ENCODE data around the gene TMPRSS2.

The TMPRSS2 gene

DNA sequence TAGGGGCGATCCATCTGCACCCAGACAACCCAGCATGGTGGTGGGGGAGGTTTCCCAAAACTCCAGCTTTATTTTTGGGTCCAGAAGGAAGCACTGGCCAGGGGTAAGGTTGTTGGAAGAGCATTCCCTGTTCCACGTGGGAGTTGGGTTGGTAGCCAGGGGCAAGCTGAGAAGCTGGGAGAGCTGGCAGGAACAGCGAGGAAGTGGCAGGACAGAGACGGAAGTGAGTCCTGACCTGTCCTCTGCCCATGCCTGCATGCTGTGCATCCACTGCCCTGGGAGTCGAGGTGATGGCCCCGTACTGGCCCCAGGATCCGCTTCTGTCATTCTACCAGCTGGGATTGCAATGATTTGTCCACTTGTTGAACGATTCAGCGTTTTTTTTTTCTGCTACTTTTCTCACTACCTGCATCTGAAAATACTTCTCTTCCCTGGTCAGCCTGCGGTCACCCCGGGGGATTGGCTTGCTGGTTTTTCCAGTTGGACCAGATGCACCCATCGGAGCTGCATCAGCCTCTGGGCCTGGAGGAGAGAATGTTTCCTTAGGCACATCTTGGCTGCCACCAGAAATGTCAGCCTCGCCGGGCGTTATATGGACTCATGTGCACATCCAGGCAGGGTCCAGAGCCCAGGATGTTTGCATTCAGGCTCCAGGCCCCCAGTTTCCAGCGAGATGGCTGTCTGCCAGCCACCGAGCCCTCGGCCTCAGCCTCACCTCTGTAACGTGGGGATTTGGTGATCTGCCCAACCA, 28.3 kb upstream of the TMPRSS2 start:
- Histone ChIP-seq H2AFZ (no peak overlapping the region), H3K36me3 (ENCODE audit: control insufficient read depth, insufficient read depth, low read length) (no peaks in the 10 kb centered on the region), H3K4me2 (ENCODE audit: low read length) (no peak overlapping the region), H3K27me3 (ENCODE audit: control insufficient read depth, insufficient read depth, low read length) (no peaks in the 10 kb centered on the region), H3K9me3 (ENCODE audit: control insufficient read depth, low read length) (no peaks in the 10 kb centered on the region), H3K4me3 (ENCODE audit: low read depth, low read length) (no peak overlapping the region), H3K4me1 (no peaks in the 10 kb centered on the region), H3K27ac (no peak overlapping the region), H3K79me2 (no peaks in the 10 kb centered on the region), H3K9ac (no peak overlapping the region)
- TF ChIP-seq, protein P1, sequence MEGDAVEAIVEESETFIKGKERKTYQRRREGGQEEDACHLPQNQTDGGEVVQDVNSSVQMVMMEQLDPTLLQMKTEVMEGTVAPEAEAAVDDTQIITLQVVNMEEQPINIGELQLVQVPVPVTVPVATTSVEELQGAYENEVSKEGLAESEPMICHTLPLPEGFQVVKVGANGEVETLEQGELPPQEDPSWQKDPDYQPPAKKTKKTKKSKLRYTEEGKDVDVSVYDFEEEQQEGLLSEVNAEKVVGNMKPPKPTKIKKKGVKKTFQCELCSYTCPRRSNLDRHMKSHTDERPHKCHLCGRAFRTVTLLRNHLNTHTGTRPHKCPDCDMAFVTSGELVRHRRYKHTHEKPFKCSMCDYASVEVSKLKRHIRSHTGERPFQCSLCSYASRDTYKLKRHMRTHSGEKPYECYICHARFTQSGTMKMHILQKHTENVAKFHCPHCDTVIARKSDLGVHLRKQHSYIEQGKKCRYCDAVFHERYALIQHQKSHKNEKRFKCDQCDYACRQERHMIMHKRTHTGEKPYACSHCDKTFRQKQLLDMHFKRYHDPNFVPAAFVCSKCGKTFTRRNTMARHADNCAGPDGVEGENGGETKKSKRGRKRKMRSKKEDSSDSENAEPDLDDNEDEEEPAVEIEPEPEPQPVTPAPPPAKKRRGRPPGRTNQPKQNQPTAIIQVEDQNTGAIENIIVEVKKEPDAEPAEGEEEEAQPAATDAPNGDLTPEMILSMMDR (IDR thresholded peaks at IDR 0.05): no peak

DNA sequence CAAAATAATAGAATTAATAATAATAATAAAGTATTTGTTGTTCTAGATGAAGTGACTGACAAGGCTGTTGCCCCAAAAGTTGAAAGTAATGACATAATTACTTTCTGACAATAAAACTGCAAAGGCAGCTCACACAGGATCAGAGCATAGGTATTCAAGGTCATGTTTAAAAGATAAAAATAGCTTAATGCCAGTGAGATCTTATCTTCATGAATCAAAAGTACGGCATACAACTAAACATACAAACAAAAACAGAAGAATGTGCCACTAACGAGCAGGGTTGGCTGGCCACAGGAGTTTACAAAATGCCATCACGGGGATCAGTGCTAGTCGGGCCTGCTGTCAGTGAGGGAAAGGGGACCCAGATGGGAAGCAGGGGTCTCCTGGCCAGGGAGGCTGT, 22.4 kb upstream of the TMPRSS2 start:
- Histone ChIP-seq H3K4me3 (ENCODE audit: low read depth, low read length) (no peak overlapping the region), H3K27ac (no peak overlapping the region), H3K4me2 (ENCODE audit: low read length) (peak overlapping the region; percentile 24), H3K79me2 (no peaks in the 10 kb centered on the region), H3K27me3 (ENCODE audit: control insufficient read depth, insufficient read depth, low read length) (no peaks in the 10 kb centered on the region), H3K9me3 (ENCODE audit: control insufficient read depth, low read length) (no peaks in the 10 kb centered on the region), H3K4me1 (no peaks in the 10 kb centered on the region), H3K36me3 (ENCODE audit: control insufficient read depth, insufficient read depth, low read length) (no peaks in the 10 kb centered on the region), H3K9ac (no peak overlapping the region), H2AFZ (no peak overlapping the region)
- TF ChIP-seq, protein P1 (IDR thresholded peaks at IDR 0.05): no peak

DNA sequence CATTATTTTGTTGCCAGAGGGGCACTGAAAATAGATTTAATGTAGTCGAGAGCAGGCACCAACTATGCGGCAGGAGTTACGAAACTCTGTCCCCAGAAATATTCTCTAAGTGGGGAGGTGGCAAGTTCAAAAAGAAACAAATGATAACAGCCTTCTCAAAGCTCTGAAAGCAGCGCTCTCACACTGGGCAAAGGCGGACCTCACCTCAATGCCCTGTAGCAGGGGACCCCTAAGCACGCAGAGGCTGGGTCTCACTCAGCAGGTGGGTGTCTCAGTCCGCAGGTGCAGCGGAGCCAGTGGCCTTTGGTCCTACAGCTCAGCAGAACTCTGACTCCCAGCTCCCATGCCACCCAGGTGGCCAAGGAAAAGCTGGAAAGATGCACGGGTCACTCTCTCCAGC, 21.8 kb upstream of the TMPRSS2 start:
- H3K79me2 ChIP-seq: no peaks in the 10 kb centered on the region
- H3K4me3 ChIP-seq (ENCODE audit: low read depth, low read length): no peak overlapping the region
- no peaks in the 10 kb centered on the region for H3K9me3 ChIP-seq (ENCODE audit: control insufficient read depth, low read length)
- no peak overlapping the region for H3K9ac ChIP-seq
- H3K27ac ChIP-seq: no peak overlapping the region
- H2AFZ ChIP-seq: no peak overlapping the region
- H3K36me3 ChIP-seq (ENCODE audit: control insufficient read depth, insufficient read depth, low read length): no peaks in the 10 kb centered on the region
- no peaks in the 10 kb centered on the region for H3K4me1 ChIP-seq
- TF ChIP-seq, protein P1 (IDR thresholded peaks at IDR 0.05): no peak
- H3K4me2 ChIP-seq (ENCODE audit: low read length): no peak overlapping the region
- H3K27me3 ChIP-seq (ENCODE audit: control insufficient read depth, insufficient read depth, low read length): no peaks in the 10 kb centered on the region

DNA sequence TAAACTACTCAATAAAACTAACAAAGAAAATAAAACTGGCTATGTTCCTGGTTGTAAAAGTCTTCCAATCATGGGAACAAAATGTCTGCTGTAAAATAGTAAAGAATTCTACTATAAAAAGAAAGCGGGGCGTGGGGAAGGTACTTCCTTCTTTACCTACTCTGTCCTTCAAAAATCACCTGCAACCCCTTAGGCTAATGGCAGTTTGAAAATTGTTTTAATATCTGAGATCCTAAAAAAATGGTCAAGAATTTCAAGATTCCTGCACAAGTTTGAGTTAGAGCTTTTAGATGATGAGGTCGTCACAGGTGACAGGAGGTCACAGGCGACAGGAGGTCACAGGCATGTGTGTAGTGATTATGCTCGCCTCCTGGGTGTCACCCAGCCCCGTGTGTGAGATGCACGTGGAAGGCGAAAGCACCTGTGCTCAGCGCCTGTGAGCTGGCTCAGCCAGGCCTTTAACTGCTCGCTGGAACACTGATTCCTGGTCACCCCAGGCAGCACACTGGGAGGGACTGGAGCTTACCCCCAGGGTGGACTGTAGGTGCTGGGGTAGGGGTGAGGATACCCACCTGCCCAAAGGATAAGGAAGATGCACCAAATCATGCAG, 18.6 kb upstream of the TMPRSS2 start:
- H2AFZ ChIP-seq: no peak overlapping the region
- H3K27me3 ChIP-seq (ENCODE audit: control insufficient read depth, insufficient read depth, low read length): no peaks in the 10 kb centered on the region
- no peak overlapping the region for H3K9ac ChIP-seq
- no peaks in the 10 kb centered on the region for H3K36me3 ChIP-seq (ENCODE audit: control insufficient read depth, insufficient read depth, low read length)
- no peak overlapping the region for H3K27ac ChIP-seq
- H3K4me1 ChIP-seq: no peaks in the 10 kb centered on the region
- H3K4me2 ChIP-seq (ENCODE audit: low read length): no peak overlapping the region
- H3K9me3 ChIP-seq (ENCODE audit: control insufficient read depth, low read length): no peaks in the 10 kb centered on the region
- H3K79me2 ChIP-seq: no peaks in the 10 kb centered on the region
- TF ChIP-seq, protein P1 (IDR thresholded peaks at IDR 0.05): no peak
- no peak overlapping the region for H3K4me3 ChIP-seq (ENCODE audit: low read depth, low read length)

DNA sequence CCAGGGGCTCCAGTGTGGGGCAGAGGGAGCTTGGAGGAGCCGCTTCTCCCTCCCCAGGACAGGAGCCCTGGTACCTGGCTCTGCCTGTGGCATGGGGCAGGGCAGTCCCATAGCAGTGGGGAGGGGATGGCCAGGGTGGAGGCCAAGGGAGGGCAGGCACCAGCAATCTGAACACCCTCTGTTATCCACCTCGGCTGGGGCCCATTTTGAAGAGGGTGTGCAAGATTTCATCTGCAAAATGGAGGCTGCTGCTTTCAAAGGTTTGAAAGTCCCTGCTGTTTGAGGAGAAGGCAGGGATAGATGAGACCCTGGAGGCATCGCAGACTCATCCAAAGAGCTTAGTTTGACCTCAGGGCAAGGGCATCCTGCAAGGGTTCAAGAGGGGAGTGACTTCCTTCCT, 15.2 kb upstream of the TMPRSS2 start:
- no peak overlapping the region for H3K9ac ChIP-seq
- no peak overlapping the region for H3K27ac ChIP-seq
- H3K9me3 ChIP-seq (ENCODE audit: control insufficient read depth, low read length): no peaks in the 10 kb centered on the region
- TF ChIP-seq, protein P1 (IDR thresholded peaks at IDR 0.05): no peak
- H3K4me2 ChIP-seq (ENCODE audit: low read length): no peak overlapping the region
- H3K36me3 ChIP-seq (ENCODE audit: control insufficient read depth, insufficient read depth, low read length): no peaks in the 10 kb centered on the region
- H3K79me2 ChIP-seq: no peaks in the 10 kb centered on the region
- H2AFZ ChIP-seq: no peak overlapping the region
- no peaks in the 10 kb centered on the region for H3K27me3 ChIP-seq (ENCODE audit: control insufficient read depth, insufficient read depth, low read length)
- no peak overlapping the region for H3K4me3 ChIP-seq (ENCODE audit: low read depth, low read length)
- no peaks in the 10 kb centered on the region for H3K4me1 ChIP-seq
